ENCODE measurements around the gene MEGF6.

Gene MEGF6

GRCh38 chr1:3537359-3537758 is 73.9 kb downstream of the MEGF6 start:
- TF ChIP-seq EZH2 (IDR thresholded peaks at IDR 0.05) (no peak), POLR2AphosphoS5 (IDR thresholded peaks at IDR 0.05; ENCODE audit: borderline replicate concordance, low read depth, low read length) (no peak), FOXP2 (optimal IDR thresholded peaks at IDR 0.05; ENCODE audit: control extremely low read depth, extremely low read length, insufficient read depth) (no peak)
- no peak overlapping the region for H3K9ac ChIP-seq (ENCODE audit: insufficient read length)
- DNase-seq (ENCODE audit: low read depth, low spot score): no peak
- H3K9me3 ChIP-seq (ENCODE audit: low read depth, low read length): no peaks in the 10 kb centered on the region
- H3K36me3 ChIP-seq (ENCODE audit: insufficient read depth, low read length): no peaks in the 10 kb centered on the region
- no peak overlapping the region for H3K4me3 ChIP-seq
- no peak overlapping the region for H3K27ac ChIP-seq

- Histone ChIP-seq H3K9ac (ENCODE audit: insufficient read length) (no peak overlapping the region), H3K36me3 (ENCODE audit: insufficient read depth, low read length) (no peaks in the 10 kb centered on the region), H3K9me3 (ENCODE audit: low read depth, low read length) (no peaks in the 10 kb centered on the region), H3K4me3 (peak overlapping the region; percentile 12; the same call in 1 of the 2 replicates), H3K27ac (peak overlapping the region; percentile 42; the same call in 1 of the 2 replicates)
- peak; percentile 53 for TF ChIP-seq FOXP2 (optimal IDR thresholded peaks at IDR 0.05; ENCODE audit: control extremely low read depth, extremely low read length, insufficient read depth)
- no peak for TF ChIP-seq POLR2AphosphoS5 (IDR thresholded peaks at IDR 0.05; ENCODE audit: borderline replicate concordance, low read depth, low read length)
- peak; percentile 6 for DNase-seq (ENCODE audit: low read depth, low spot score)
Measured at GRCh38 chr1:3536420-3537195, 74.7 kb downstream of the MEGF6 start.

DNA sequence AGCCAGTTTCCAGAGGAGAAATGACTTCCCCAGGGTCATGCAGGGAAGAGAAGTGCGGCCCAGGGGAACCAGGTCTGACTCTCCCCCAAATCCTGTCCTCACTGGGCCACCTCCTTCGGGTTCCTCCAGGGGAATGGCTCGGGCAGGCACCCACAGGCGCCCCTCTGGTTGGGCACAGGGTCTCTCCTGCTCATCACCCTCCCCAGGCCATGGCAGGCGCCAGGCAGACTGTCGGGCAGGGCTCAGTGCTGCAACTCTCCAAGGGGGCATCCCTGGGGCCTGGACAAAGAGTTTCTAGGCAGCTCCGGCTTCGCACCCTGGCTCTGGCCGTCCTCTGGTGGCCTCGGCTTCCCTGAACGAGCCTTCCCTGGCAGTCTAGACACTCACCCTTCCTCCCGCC is 75.6 kb downstream of the MEGF6 start:
- Histone ChIP-seq H3K9ac (ENCODE audit: insufficient read length) (no peak overlapping the region), H3K27ac (no peak overlapping the region), H3K4me3 (no peak overlapping the region), H3K36me3 (ENCODE audit: insufficient read depth, low read length) (no peaks in the 10 kb centered on the region), H3K9me3 (ENCODE audit: low read depth, low read length) (no peaks in the 10 kb centered on the region)
- no peak for DNase-seq (ENCODE audit: low read depth, low spot score)
- TF ChIP-seq EZH2 (IDR thresholded peaks at IDR 0.05) (no peak), FOXP2 (optimal IDR thresholded peaks at IDR 0.05; ENCODE audit: control extremely low read depth, extremely low read length, insufficient read depth) (no peak), POLR2AphosphoS5 (IDR thresholded peaks at IDR 0.05; ENCODE audit: borderline replicate concordance, low read depth, low read length) (no peak)

- no peak overlapping the region for H3K27ac ChIP-seq
- H3K9ac ChIP-seq (ENCODE audit: insufficient read length): no peak overlapping the region
- H3K9me3 ChIP-seq (ENCODE audit: low read depth, low read length): no peaks in the 10 kb centered on the region
- H3K36me3 ChIP-seq (ENCODE audit: insufficient read depth, low read length): no peaks in the 10 kb centered on the region
- DNase-seq (ENCODE audit: low read depth, low spot score): no peak
- TF ChIP-seq POLR2AphosphoS5 (IDR thresholded peaks at IDR 0.05; ENCODE audit: borderline replicate concordance, low read depth, low read length) (no peak), EZH2 (IDR thresholded peaks at IDR 0.05) (no peak), FOXP2 (optimal IDR thresholded peaks at IDR 0.05; ENCODE audit: control extremely low read depth, extremely low read length, insufficient read depth) (no peak)
- H3K4me3 ChIP-seq: no peak overlapping the region
Measured at GRCh38 chr1:3534803-3535637, 76.3 kb downstream of the MEGF6 start.

GRCh38 chr1:3533067-3534048 is 78.0 kb downstream of the MEGF6 start:
- no peak for DNase-seq (ENCODE audit: low read depth, low spot score)
- H3K4me3 ChIP-seq: no peak overlapping the region
- no peak overlapping the region for H3K27ac ChIP-seq
- H3K9ac ChIP-seq (ENCODE audit: insufficient read length): no peak overlapping the region
- TF ChIP-seq EZH2 (IDR thresholded peaks at IDR 0.05): no peak
- H3K9me3 ChIP-seq (ENCODE audit: low read depth, low read length): no peaks in the 10 kb centered on the region
- no peaks in the 10 kb centered on the region for H3K36me3 ChIP-seq (ENCODE audit: insufficient read depth, low read length)

DNA sequence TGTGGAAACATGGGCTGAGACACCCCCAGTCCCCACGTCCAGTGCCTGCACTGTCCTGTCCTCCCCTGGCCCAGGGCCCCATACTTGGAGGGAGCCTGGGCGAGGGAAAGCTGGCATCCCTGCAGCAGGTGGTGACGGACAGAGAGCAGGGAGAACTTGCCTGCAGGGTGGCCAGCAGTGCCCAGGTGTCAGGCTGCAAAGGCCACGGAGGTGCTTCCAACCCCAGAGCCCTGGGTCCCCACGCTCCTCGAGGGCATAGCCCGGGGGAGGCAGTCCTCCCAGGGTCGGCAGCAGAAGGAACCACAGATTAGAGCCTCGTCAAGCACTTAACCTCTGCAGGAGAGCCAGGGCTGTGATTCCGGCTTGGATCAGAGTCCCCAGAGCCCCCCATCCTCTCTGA is 79.4 kb downstream of the MEGF6 start:
- no peaks in the 10 kb centered on the region for H3K9me3 ChIP-seq (ENCODE audit: low read depth, low read length)
- no peak for DNase-seq (ENCODE audit: low read depth, low spot score)
- no peak overlapping the region for H3K27ac ChIP-seq
- peak overlapping the region; percentile 77 for H3K4me3 ChIP-seq
- TF ChIP-seq EZH2 (IDR thresholded peaks at IDR 0.05) (no peak), POLR2AphosphoS5 (IDR thresholded peaks at IDR 0.05; ENCODE audit: borderline replicate concordance, low read depth, low read length) (no peak), FOXP2 (optimal IDR thresholded peaks at IDR 0.05; ENCODE audit: control extremely low read depth, extremely low read length, insufficient read depth) (no peak)
- no peak overlapping the region for H3K9ac ChIP-seq (ENCODE audit: insufficient read length)
- H3K36me3 ChIP-seq (ENCODE audit: insufficient read depth, low read length): no peaks in the 10 kb centered on the region

DNA sequence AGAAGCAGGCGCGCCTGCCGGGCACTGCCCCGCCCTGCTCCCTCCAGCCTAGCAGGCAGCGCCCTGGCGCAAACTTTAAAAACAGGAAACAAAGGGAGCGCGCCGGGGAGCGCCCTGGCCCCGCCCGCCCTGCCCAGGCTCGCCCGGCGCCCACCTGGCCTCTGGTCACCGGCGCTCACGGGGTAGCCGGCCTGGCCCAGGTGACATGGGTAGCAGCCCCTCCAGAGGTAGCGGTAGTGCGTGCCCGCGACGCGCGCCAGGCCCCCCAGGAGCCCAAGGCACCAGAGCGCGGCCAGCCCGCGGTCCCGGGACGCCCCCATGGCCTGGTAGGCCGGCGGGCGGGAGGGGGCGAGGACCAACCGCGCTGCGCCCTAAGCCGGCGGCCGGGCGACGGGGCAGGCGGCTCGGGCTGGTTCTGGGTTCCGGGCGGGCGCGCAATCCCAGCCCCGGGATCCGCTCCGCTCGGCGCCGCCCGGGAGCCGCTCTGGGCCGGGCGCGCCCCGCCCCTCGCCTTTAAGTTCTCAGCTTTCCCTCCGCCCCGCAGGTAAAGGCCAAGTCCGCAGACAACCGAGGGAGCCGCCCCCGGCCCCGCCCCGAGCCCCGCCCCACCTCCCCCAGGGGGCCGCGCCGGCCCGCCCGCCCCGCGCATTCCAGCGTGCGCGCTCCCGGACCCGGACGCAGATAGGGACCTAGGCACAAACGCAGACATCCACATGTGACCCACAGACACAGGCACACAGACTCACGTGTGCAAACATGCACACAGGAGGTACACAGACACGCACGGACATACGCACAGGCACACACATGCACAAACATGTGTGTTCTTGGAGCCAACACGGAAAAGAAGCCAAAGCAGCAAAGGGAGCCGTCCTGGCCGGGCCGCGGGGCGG is 80.1 kb downstream of the MEGF6 start:
- no peak for TF ChIP-seq EZH2 (IDR thresholded peaks at IDR 0.05)
- TF ChIP-seq POLR2AphosphoS5 (IDR thresholded peaks at IDR 0.05; ENCODE audit: borderline replicate concordance, low read depth, low read length): peak; percentile 68; the same call in 1 of the 2 replicates
- no peak for TF ChIP-seq FOXP2 (optimal IDR thresholded peaks at IDR 0.05; ENCODE audit: control extremely low read depth, extremely low read length, insufficient read depth)
- H3K36me3 ChIP-seq (ENCODE audit: insufficient read depth, low read length): no peaks in the 10 kb centered on the region
- H3K9me3 ChIP-seq (ENCODE audit: low read depth, low read length): no peaks in the 10 kb centered on the region
- H3K9ac ChIP-seq (ENCODE audit: insufficient read length): peak overlapping the region; percentile 66
- no peak overlapping the region for H3K27ac ChIP-seq
- peak overlapping the region; percentile 77 for H3K4me3 ChIP-seq
- DNase-seq (ENCODE audit: low read depth, low spot score): peak; percentile 28
